ENCODE results near the gene SIL1. TPM values are rescaled to one million over a fixed set of nuclear protein-coding genes. Genes with fewer than 3 reads are reported as not detected.
"Not testable (repeated sequence)": the region's sequence is repeated elsewhere in the genome, so short reads cannot be mapped to it uniquely, and the experiment has no call there.

The SIL1 gene
- total RNA-seq, 2 experiments from 2014 or later, result 13.5 to 15.8 TPM

- peaks cover 3% of the 10 kb centered on the region for H3K36me3 Mint-ChIP-seq
- DNase-seq (no peak), ATAC-seq (ENCODE audit: low read depth) (no peak)
- POLR2A ChIA-PET, result no interaction called here
- H3K9me3 Mint-ChIP-seq, result no peaks in the 10 kb centered on the region
- H3K4me1 Mint-ChIP-seq, result no peaks in the 10 kb centered on the region
- no peak overlapping the region for H3K27ac Mint-ChIP-seq
- H3K4me3 Mint-ChIP-seq, result no peak overlapping the region
- H3K27me3 Mint-ChIP-seq, result no peaks in the 10 kb centered on the region
Observed at GRCh38 chr5:139116100-139116655, 82.0 kb downstream of the SIL1 start.

GRCh38 chr5:139113892-139114291, 84.3 kb downstream of the SIL1 start:
- POLR2A ChIA-PET, result no interaction called here
- Mint-ChIP-seq H3K4me3 (no peak overlapping the region), H3K36me3 (peaks cover 3% of the 10 kb centered on the region)

DNA sequence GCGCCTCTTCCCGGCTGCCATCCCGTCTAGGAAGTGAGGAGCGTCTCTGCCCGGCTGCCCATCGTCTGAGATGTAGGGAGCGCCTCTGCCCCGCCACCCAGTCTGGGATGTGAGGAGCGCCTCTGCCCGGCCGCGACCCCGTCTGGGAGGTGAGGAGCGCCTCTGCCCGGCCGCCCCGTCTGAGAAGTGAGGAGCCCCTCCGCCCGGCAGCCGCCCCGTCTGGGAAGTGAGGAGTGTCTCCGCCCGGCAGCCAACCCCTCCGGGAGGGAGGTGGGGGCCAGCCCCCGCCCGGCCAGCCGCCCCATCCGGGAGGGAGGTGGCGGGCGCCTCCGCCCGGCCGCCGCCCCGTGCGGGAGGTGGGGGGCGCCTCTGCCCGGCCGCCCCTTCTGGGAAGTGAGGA, 85.8 kb downstream of the SIL1 start:
- H3K27me3 Mint-ChIP-seq; ATAC-seq (ENCODE audit: low read depth); H3K4me1 Mint-ChIP-seq; H3K36me3 Mint-ChIP-seq; H3K4me3 Mint-ChIP-seq; DNase-seq; H3K27ac Mint-ChIP-seq; H3K9me3 Mint-ChIP-seq; POLR2A ChIA-PET: not testable (repeated sequence)

More at GRCh38 chr5:139113892-139114291, 84.3 kb downstream of the SIL1 start:
- no peaks in the 10 kb centered on the region for H3K4me1 Mint-ChIP-seq
- DNase-seq (no peak), ATAC-seq (ENCODE audit: low read depth) (no peak)
- no peak overlapping the region for H3K27ac Mint-ChIP-seq
- H3K9me3 Mint-ChIP-seq, result no peaks in the 10 kb centered on the region
- no peaks in the 10 kb centered on the region for H3K27me3 Mint-ChIP-seq

GRCh38 chr5:139110526-139111168, 87.5 kb downstream of the SIL1 start:
- POLR2A ChIA-PET, result no interaction called here
- ATAC-seq (ENCODE audit: low read depth) (no peak), DNase-seq (no peak)
- H3K36me3 Mint-ChIP-seq, result peaks cover 3% of the 10 kb centered on the region
- H3K9me3 Mint-ChIP-seq, result no peaks in the 10 kb centered on the region
- no peak overlapping the region for H3K4me3 Mint-ChIP-seq
- no peaks in the 10 kb centered on the region for H3K27me3 Mint-ChIP-seq
- H3K4me1 Mint-ChIP-seq, result no peaks in the 10 kb centered on the region
- H3K27ac Mint-ChIP-seq, result no peak overlapping the region

- Mint-ChIP-seq H3K4me3 (no peak overlapping the region), H3K9me3 (no peaks in the 10 kb centered on the region), H3K36me3 (peaks cover under 1% of the 10 kb centered on the region), H3K4me1 (no peaks in the 10 kb centered on the region), H3K27ac (no peak overlapping the region), H3K27me3 (no peaks in the 10 kb centered on the region)
- no peak for ATAC-seq (ENCODE audit: low read depth)
- no peak for DNase-seq
- POLR2A ChIA-PET, result no interaction called here
Observed at GRCh38 chr5:139108063-139108824, 89.9 kb downstream of the SIL1 start.

DNA sequence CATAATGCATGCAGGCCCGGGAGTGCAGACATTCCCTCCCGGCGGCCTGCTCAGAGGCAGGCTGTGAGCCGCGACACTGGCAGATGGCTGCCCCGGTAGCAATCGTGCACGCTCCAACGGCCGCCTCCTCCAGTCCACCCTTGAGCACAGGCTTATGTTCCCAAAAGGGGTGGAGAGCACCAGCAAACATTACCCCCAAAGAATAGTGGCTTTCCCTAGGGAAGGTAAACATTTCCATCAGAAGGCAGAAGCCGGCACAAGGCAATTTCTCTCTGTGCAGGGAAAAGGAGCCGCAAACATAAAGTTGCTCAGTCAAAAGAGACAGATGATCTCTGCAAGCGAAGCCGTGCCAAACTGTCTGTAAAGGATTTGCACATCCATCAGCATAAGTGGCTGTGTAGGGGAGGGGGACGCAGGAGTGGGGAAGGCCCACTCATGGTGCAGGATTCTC, 92.5 kb downstream of the SIL1 start:
- Mint-ChIP-seq H3K27me3 (no peaks in the 10 kb centered on the region), H3K9me3 (no peaks in the 10 kb centered on the region), H3K4me3 (no peak overlapping the region), H3K36me3 (no peaks in the 10 kb centered on the region), H3K4me1 (no peaks in the 10 kb centered on the region), H3K27ac (no peak overlapping the region)
- POLR2A ChIA-PET, result no interaction called here
- ATAC-seq (ENCODE audit: low read depth) (no peak), DNase-seq (no peak)

DNA sequence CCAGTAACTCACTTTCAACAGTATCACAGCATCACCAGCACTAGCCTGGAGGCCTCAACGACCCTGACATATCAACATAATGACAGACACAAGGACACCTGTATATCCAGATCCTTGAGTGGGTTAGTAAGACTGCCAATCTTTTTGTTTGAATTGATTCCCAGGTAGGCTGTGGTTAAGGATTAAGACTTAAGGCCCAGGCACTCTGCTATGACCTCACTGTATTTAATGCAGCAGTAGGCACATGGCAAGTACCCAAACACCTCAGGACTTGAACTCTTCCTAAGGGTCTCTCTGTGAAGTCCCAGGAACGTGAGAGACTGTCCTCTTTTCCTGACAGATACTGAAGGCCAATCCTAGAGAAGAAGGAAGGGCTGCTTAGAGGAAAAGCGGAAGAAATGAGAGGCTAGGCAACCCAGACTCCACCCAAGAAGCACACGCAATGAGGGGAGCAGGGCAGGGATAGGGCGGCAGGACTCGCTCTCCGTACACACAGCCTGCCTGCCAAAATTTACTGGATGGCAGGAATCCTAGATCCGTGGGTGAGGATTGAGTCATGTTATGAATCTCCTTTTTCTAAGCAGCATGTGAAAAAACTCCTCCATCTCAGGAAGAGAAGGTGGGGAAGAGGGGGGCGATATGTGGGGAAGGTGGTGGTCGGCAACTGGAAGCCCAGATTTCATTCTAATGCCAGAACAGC, 93.4 kb downstream of the SIL1 start:
- Mint-ChIP-seq H3K27ac (no peak overlapping the region), H3K36me3 (no peaks in the 10 kb centered on the region), H3K9me3 (no peaks in the 10 kb centered on the region), H3K4me3 (no peak overlapping the region), H3K27me3 (no peaks in the 10 kb centered on the region), H3K4me1 (no peaks in the 10 kb centered on the region)
- POLR2A ChIA-PET, result no interaction called here
- DNase-seq (no peak), ATAC-seq (ENCODE audit: low read depth) (no peak)

- POLR2A ChIA-PET, result no interaction called here
- no peak for DNase-seq
- Mint-ChIP-seq H3K4me3 (no peak overlapping the region), H3K27ac (no peak overlapping the region), H3K36me3 (no peaks in the 10 kb centered on the region), H3K4me1 (no peaks in the 10 kb centered on the region), H3K27me3 (no peaks in the 10 kb centered on the region), H3K9me3 (no peaks in the 10 kb centered on the region)
- no peak for ATAC-seq (ENCODE audit: low read depth)
Observed at GRCh38 chr5:139103762-139104161, 94.4 kb downstream of the SIL1 start.

- POLR2A ChIA-PET, result no interaction called here
- Mint-ChIP-seq H3K4me1 (no peaks in the 10 kb centered on the region), H3K27me3 (no peaks in the 10 kb centered on the region), H3K9me3 (no peaks in the 10 kb centered on the region), H3K4me3 (no peak overlapping the region), H3K36me3 (no peaks in the 10 kb centered on the region), H3K27ac (no peak overlapping the region)
- ATAC-seq (ENCODE audit: low read depth), result no peak
- no peak for DNase-seq
Observed at GRCh38 chr5:139100825-139101224, 97.3 kb downstream of the SIL1 start.

DNA sequence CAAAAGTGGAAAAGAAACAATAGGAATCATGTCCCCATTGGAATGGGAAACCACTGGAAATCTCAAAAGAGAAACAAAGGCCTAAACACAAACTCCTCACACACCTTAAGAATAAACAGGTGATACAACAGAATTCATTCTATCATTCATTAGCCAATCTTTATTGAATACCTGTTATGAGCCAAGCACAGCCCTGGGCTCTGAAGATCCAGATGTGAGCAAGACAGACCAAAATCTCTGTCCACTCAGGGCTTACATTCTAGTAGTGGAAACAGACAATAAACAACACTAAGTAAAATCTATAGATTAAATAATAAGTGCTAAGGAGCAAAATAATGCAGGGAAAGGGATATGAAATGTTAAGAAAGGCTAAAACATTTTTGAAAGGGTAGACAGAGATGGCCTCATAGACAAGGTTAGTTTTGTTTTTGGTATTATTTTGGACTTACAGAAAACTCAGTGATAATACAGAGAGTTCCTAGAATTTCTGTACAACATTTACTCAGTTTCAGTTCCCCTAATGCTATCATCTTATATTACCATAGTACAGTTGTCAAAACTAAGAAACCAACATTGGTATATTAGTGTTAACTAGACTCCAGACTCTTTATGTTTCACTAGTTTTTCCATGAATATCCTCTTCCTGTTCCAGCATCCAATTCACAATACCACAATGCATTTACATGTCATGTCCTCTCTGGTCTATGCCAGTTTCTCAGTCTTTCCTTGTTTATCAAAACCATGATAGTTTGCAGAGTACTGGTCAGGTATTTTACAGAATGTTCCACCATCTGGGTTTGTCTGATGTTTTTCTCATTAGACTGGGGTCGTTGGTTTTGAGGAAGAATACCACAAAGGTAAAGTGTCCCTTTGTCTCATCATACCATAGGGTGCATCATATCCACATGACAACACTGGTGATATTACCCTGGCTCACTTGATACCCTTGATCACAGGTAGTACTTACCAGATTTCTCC, 103.7 kb downstream of the SIL1 start:
- Mint-ChIP-seq H3K4me1 (peaks cover 7% of the 10 kb centered on the region), H3K4me3 (no peak overlapping the region), H3K36me3 (no peaks in the 10 kb centered on the region), H3K27ac (no peak overlapping the region), H3K9me3 (no peaks in the 10 kb centered on the region), H3K27me3 (no peaks in the 10 kb centered on the region)
- POLR2A ChIA-PET, result interaction anchor here (0.5 kb wide), 1 partner anchor 92 kb away, joined by 3 read pairs; no protein-coding TSS in a partner anchor
- DNase-seq (no peak), ATAC-seq (ENCODE audit: low read depth) (no peak)

GRCh38 chr5:139092741-139093343, 105.3 kb downstream of the SIL1 start:
- POLR2A ChIA-PET, result no interaction called here
- Mint-ChIP-seq H3K4me3 (no peak overlapping the region), H3K36me3 (no peaks in the 10 kb centered on the region), H3K9me3 (no peaks in the 10 kb centered on the region), H3K27me3 (no peaks in the 10 kb centered on the region), H3K27ac (no peak overlapping the region), H3K4me1 (peaks cover 17% of the 10 kb centered on the region)
- DNase-seq (no peak), ATAC-seq (ENCODE audit: low read depth) (no peak)

DNA sequence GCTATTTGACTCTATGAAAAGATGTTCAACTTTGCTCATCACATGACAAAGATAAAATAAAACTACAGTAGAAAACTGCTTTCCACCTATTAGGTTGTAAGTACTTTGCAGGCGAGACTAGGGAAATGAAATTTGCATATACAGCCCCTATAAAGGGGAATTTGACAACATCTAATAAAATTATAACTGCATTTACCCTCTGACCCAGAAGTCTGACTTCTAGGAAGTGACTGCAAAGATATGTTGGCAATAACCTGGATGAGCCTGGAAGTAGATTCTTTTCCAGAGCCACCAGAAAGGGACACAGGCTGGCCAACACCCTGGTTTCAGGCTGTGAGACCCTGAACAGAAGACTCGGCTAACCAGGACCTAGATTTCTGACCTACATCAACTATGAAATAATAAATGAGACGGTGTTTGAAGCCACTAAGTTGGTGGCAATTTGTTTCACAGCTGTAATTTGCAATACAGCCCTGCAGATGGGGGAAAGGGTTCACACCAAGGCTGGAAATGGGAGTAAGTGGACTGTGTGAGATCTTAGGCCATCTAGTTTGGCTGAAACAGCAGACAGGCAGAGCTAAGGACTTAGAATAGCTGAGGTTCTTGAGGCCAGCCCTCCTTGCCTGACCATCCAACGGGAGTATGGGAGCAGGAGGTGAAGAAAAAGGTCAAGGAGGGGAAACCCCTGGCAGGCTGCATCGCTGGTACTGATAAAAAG, 106.6 kb downstream of the SIL1 start:
- no peak for ATAC-seq (ENCODE audit: low read depth)
- peaks cover 18% of the 10 kb centered on the region for H3K4me1 Mint-ChIP-seq
- H3K27me3 Mint-ChIP-seq, result no peaks in the 10 kb centered on the region
- no peaks in the 10 kb centered on the region for H3K36me3 Mint-ChIP-seq
- no peak overlapping the region for H3K27ac Mint-ChIP-seq
- peaks cover 2% of the 10 kb centered on the region for H3K9me3 Mint-ChIP-seq
- no peak overlapping the region for H3K4me3 Mint-ChIP-seq
- no peak for DNase-seq
- POLR2A ChIA-PET, result no interaction called here
